Measurements from ENCODE around the gene ARHGAP26.

Gene ARHGAP26

DNA sequence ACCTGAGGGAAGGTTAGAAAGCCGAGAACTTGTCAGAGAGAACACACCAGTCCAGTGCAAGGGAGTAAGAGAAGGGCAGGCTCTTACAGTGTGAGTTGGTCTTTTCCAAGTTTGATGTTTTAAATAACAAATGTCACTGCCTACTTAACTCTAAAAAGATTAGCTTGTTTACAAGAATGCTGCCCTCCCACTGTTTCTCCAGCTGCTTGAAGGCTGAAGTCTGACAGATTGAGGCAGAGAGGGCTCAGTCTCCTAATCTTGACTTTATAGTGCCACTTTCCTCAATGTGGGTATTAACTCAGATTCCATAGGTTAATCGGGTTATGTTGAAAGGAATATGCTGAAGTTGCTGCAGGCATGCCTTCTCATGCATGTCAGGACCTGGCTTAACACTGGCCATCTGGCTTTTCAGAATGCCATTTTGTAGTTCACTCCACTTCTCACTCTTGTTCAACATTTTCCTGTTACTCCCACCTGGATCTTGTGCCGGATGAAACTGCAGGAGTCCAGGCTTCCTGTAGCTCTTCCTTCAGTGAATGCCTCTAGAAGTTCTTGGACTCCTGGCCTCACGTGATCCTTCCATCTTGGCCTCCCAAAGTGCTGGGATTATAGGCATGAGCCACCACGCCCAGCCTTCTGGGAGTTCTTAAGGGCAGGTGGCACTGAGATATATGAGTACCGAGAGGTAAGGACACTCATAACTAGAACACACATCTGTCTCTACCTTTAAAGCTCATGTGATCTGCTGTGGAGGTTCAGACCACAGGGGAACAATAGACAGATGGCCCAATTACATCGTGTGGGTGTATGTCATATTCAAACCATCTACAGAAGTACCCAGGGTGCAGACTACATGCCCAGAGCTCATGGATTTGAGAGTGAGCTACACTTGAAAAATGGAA lies 249.7 kb downstream of the ARHGAP26 start:
- Mint-ChIP-seq H3K9me3 (peaks cover 6% of the 10 kb centered on the region), H3K36me3 (ENCODE audit: low read depth) (peaks cover 11% of the 10 kb centered on the region), H3K27ac (no peak overlapping the region), H3K4me3 (no peak overlapping the region), H3K4me1 (ENCODE audit: low read depth) (peaks cover 39% of the 10 kb centered on the region), H3K27me3 (ENCODE audit: low read depth) (no peaks in the 10 kb centered on the region)
- no peak for DNase-seq (ENCODE audit: low spot score)

- H3K27ac Mint-ChIP-seq, result no peak overlapping the region
- peaks cover 6% of the 10 kb centered on the region for H3K9me3 Mint-ChIP-seq
- no peak for DNase-seq (ENCODE audit: low spot score)
- no peak overlapping the region for H3K4me3 Mint-ChIP-seq
- peaks cover 15% of the 10 kb centered on the region for H3K36me3 Mint-ChIP-seq (ENCODE audit: low read depth)
- H3K27me3 Mint-ChIP-seq (ENCODE audit: low read depth), result peaks cover 3% of the 10 kb centered on the region
- peaks cover 55% of the 10 kb centered on the region for H3K4me1 Mint-ChIP-seq (ENCODE audit: low read depth)
These were observed 251.4 kb downstream of the ARHGAP26 start for GRCh38 chr5:143021595-143021994.

- H3K4me3 Mint-ChIP-seq, result peak overlapping the region; percentile 40
- H3K36me3 Mint-ChIP-seq (ENCODE audit: low read depth), result peaks cover 6% of the 10 kb centered on the region
- peak overlapping the region; percentile 79 for H3K27ac Mint-ChIP-seq
- peaks cover 3% of the 10 kb centered on the region for H3K27me3 Mint-ChIP-seq (ENCODE audit: low read depth)
- DNase-seq (ENCODE audit: low spot score), result peak; percentile 61
- H3K9me3 Mint-ChIP-seq, result no peaks in the 10 kb centered on the region
- peaks cover 54% of the 10 kb centered on the region for H3K4me1 Mint-ChIP-seq (ENCODE audit: low read depth)
These were observed 253.4 kb downstream of the ARHGAP26 start for GRCh38 chr5:143023411-143024096.

DNA sequence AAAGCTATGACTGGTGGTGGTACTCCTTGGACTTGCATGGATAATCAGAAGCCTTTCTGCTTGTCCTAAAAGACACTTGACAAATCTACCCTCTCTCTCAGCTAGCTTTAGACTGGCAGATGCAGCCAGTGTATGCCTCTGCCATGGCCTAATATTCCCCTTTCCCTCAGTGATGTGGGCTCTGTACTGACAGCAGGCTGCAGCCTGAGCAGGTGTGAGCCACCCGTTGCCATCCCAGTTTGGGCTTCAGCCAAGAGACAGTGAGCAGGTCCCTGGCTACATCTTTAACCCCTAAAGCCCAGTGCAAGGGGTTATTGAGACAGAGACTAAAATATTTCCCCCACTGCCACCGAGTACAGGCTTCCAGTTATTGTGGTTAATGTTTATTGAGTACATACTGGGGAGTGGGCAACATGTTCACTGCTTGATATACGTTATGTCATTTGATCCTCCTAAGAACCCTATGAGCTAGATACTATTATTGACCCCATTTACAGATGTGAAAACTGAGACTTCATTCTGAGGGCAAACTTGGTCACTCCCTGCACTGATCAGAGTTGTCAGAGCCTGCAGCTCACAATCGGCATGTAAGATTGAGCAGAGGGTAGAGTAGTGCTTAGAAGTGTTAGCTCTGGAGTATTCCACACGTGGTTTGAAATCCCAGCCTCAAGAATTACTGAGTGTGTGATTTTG lies 254.2 kb downstream of the ARHGAP26 start:
- Mint-ChIP-seq H3K27me3 (ENCODE audit: low read depth) (peaks cover 3% of the 10 kb centered on the region), H3K36me3 (ENCODE audit: low read depth) (peaks cover 6% of the 10 kb centered on the region), H3K9me3 (no peaks in the 10 kb centered on the region), H3K4me1 (ENCODE audit: low read depth) (peaks cover 54% of the 10 kb centered on the region), H3K27ac (no peak overlapping the region), H3K4me3 (peak overlapping the region; percentile 40)
- DNase-seq (ENCODE audit: low spot score), result no peak

DNA sequence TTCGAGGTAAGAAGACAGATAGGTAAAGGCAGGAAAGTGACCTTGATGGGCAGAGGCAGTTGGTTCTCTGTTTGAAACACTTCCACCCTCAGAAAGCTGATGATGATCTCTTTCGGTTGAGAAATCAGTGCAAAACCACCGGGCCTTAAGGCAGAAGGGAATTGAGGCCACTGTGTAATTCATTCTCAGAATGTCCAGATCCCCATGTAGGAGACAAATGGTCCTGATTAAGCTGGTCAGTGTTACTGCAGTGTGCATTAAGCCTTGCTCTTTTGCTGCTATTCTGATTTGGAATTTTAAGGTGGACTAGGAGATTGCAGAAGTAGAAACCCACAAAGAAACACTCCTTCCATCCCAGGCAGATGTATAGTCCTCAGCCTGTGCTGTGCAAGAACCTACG lies 255.2 kb downstream of the ARHGAP26 start:
- Mint-ChIP-seq H3K36me3 (ENCODE audit: low read depth) (peaks cover 4% of the 10 kb centered on the region), H3K27ac (no peak overlapping the region), H3K4me3 (no peak overlapping the region), H3K9me3 (no peaks in the 10 kb centered on the region), H3K27me3 (ENCODE audit: low read depth) (peaks cover 3% of the 10 kb centered on the region), H3K4me1 (ENCODE audit: low read depth) (peaks cover 54% of the 10 kb centered on the region)
- DNase-seq (ENCODE audit: low spot score), result no peak

DNA sequence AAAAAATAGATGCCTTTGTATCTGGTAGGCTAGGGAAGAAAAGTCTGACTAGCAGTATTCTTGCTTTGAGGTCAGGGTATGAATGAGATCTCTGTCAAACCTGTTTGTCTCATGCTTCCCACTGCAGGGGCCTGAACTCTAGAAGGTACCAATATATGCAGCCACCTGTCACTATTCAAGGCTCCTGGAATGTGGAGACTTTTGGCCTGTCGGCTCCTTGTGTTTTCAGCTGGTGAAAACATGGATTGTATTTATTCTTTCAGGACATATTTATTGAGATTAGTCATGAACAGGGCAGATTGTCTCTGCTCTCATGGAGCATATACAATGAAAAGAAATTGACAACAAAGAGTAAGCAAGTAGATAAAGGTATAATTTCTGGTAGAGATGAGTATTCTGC lies 255.8 kb downstream of the ARHGAP26 start:
- H3K27me3 Mint-ChIP-seq (ENCODE audit: low read depth), result peaks cover 3% of the 10 kb centered on the region
- H3K9me3 Mint-ChIP-seq, result no peaks in the 10 kb centered on the region
- H3K4me3 Mint-ChIP-seq, result no peak overlapping the region
- no peak overlapping the region for H3K27ac Mint-ChIP-seq
- peaks cover 60% of the 10 kb centered on the region for H3K4me1 Mint-ChIP-seq (ENCODE audit: low read depth)
- H3K36me3 Mint-ChIP-seq (ENCODE audit: low read depth), result peaks cover 10% of the 10 kb centered on the region
- no peak for DNase-seq (ENCODE audit: low spot score)

DNA sequence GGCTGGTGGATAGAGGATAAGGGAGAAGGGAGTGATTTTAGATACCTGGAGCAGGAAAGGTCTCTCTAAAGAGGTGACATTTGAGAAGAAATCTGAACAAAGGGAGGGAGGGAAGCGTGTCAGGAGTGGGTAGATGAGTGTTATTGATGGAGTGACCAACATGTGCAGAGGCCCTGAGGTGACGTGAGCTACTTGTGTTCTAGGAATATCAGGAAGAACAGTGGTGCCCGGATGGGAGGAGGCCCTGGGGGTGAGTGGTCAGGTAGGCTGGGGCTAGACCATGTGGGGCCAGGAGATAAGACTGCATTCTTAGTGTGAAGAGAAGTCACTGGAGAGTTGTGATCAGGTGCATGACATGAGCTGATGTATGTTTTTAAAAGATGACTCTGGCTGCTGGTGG lies 256.2 kb downstream of the ARHGAP26 start:
- no peak for DNase-seq (ENCODE audit: low spot score)
- no peak overlapping the region for H3K4me3 Mint-ChIP-seq
- no peaks in the 10 kb centered on the region for H3K9me3 Mint-ChIP-seq
- peaks cover 3% of the 10 kb centered on the region for H3K27me3 Mint-ChIP-seq (ENCODE audit: low read depth)
- H3K4me1 Mint-ChIP-seq (ENCODE audit: low read depth), result peaks cover 61% of the 10 kb centered on the region
- peaks cover 13% of the 10 kb centered on the region for H3K36me3 Mint-ChIP-seq (ENCODE audit: low read depth)
- H3K27ac Mint-ChIP-seq, result no peak overlapping the region

DNA sequence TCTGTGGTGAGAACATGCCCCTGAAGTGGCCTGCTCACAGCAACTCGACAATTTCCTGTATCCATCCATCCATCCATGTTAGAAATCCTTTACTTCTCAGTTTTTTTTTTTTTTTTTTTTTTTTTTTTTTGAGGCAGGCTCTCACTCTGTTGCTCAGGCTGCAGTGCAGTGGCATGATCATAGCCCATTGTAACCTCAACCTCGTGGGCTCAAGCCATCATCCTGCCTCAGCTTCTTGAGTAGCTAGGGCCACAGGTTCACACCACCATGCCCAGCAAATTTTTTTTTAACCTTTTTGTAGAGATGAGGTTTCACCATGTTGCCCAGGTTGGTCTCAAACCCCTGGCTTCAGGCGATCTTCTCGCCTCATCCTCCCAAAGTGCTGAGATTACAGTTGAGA lies 259.1 kb downstream of the ARHGAP26 start:
- peaks cover 18% of the 10 kb centered on the region for H3K36me3 Mint-ChIP-seq (ENCODE audit: low read depth)
- no peak overlapping the region for H3K4me3 Mint-ChIP-seq
- H3K27me3 Mint-ChIP-seq (ENCODE audit: low read depth), result peaks cover 3% of the 10 kb centered on the region
- no peak for DNase-seq (ENCODE audit: low spot score)
- peaks cover 41% of the 10 kb centered on the region for H3K4me1 Mint-ChIP-seq (ENCODE audit: low read depth)
- no peaks in the 10 kb centered on the region for H3K9me3 Mint-ChIP-seq
- H3K27ac Mint-ChIP-seq, result no peak overlapping the region

DNA sequence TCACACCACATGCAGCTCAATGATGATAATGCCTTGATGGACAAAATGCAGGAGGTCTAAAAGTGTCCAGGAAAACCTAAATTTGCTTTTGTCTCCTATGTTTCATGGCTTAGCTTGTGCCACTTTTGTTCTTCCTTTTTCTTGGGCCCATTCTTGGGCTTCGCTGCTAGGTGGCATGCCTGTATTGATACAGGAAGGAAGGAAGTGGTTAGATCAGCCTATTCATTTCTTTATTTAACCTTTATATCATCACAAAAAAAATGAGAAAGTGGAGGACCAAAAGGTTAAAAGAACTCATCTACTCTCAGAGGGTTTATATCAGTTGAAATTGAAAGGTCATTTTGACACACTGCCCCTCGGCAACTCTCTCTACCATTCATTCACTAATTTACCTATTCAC lies 260.2 kb downstream of the ARHGAP26 start:
- peaks cover 19% of the 10 kb centered on the region for H3K36me3 Mint-ChIP-seq (ENCODE audit: low read depth)
- H3K4me3 Mint-ChIP-seq, result peak overlapping the region; percentile 60
- H3K9me3 Mint-ChIP-seq, result no peaks in the 10 kb centered on the region
- peaks cover 32% of the 10 kb centered on the region for H3K4me1 Mint-ChIP-seq (ENCODE audit: low read depth)
- H3K27ac Mint-ChIP-seq, result no peak overlapping the region
- DNase-seq (ENCODE audit: low spot score), result no peak
- peaks cover 3% of the 10 kb centered on the region for H3K27me3 Mint-ChIP-seq (ENCODE audit: low read depth)

- no peak for DNase-seq (ENCODE audit: low spot score)
- no peak overlapping the region for H3K27ac Mint-ChIP-seq
These were observed 261.8 kb downstream of the ARHGAP26 start for GRCh38 chr5:143031781-143032580.

DNA sequence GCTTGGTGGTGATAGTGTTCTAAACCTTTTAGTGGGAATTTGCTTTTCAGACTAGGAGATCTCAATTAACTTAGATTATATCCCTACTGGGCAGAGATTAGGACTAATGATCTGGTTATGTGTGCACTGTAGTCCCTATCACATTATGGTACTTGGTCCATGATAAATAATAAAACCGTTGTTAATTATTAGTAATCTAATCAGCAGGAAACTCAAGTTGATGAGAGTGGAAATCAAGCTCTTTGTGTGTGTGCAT lies 262.3 kb downstream of the ARHGAP26 start:
- Mint-ChIP-seq H3K27me3 (ENCODE audit: low read depth) (no peaks in the 10 kb centered on the region), H3K9me3 (no peaks in the 10 kb centered on the region), H3K4me1 (ENCODE audit: low read depth) (peaks cover 28% of the 10 kb centered on the region), H3K36me3 (ENCODE audit: low read depth) (peaks cover 15% of the 10 kb centered on the region), H3K27ac (no peak overlapping the region), H3K4me3 (no peak overlapping the region)
- DNase-seq (ENCODE audit: low spot score), result no peak

More at GRCh38 chr5:143031781-143032580, 261.8 kb downstream of the ARHGAP26 start:
- Mint-ChIP-seq H3K4me1 (ENCODE audit: low read depth) (peaks cover 25% of the 10 kb centered on the region), H3K9me3 (no peaks in the 10 kb centered on the region), H3K4me3 (no peak overlapping the region), H3K27me3 (ENCODE audit: low read depth) (no peaks in the 10 kb centered on the region), H3K36me3 (ENCODE audit: low read depth) (peaks cover 15% of the 10 kb centered on the region)

DNA sequence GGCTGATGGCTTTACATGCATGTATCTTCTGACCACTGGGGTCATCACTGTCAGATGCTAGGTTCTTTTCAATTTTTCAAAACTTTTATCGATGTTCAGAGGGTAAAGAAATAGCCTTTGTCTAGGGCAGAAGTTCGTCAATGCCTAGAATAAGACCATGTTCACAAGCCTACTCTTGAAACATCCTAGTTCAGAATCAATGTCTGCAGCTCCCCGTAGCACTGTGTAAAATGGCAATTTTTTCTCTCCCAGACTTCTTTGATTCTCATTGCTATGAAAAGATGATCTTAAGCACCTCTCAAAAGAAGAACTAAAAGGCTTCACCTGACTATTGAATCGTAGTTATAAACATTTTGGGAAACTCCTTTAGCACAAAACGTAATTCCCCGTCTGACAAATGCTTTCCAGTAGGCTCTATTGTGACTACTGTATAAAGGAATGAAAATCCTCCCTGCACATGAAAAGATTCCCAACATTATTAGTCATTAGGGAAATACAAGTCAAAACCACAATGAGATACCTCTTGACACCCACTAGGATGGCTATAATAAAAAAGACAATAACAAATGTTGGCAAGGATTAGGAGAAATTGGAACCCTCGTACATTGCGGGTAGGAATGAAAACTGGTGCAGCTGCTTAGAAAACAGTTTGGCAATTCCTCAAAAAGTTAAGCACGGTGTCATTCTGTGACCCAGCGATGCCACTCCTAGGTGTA lies 263.5 kb downstream of the ARHGAP26 start:
- Mint-ChIP-seq H3K9me3 (no peaks in the 10 kb centered on the region), H3K36me3 (ENCODE audit: low read depth) (peaks cover 18% of the 10 kb centered on the region), H3K27ac (no peak overlapping the region), H3K27me3 (ENCODE audit: low read depth) (no peaks in the 10 kb centered on the region), H3K4me3 (no peak overlapping the region), H3K4me1 (ENCODE audit: low read depth) (peaks cover 36% of the 10 kb centered on the region)
- no peak for DNase-seq (ENCODE audit: low spot score)

Data from T-helper 2 cell treated with Interferon-gamma antibody and Interleukin-4, amounts not matched to agents 5 μg/mL and 100 μg/mL, for 36 hours (primary cell).